ENCODE data around the gene RAB24.

DNA sequence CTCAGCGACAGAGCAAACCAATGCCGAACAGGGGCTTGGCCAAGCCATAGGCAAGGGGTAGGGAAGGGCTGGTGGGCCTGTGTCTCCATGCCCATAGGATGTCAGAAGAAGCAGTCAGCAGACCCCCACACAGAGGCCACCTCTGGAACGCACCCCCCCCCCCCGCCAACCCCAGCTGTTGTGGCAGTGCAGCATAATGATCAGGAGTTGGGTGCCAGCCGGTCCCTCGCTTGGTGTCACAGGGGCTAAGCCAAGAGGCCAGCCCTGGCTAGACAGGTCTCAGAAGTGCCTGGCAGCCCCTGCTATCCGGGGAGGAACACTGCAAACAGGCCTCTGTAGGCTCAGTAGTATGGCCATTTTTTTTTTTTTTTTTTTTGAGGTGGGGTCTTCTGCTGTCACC lies 11.9 kb upstream of the RAB24 start:
- TF ChIP-seq POLR2A (IDR thresholded peaks at IDR 0.05; ENCODE audit: low read length), result no peak
- TF ChIP-seq GATA1 (IDR thresholded peaks at IDR 0.05; ENCODE audit: low read depth, low read length), result no peak

Measured in erythroblast (primary cell).